ENCODE measurements around the gene RIN1. TPM values are rescaled to one million over a fixed set of nuclear protein-coding genes. Genes with fewer than 3 reads are reported as not detected.
A peak's percentile ranks its signal among the peaks of the same experiment; 100 is the strongest.

Gene RIN1
- total and polyA plus RNA-seq, 9 of the 15 experiments (the other 6 are each of a cell fraction or from before 2014, with no cell fraction given), result 0.01 to 1.2 (median 0.45) TPM; not detected in 1

DNA sequence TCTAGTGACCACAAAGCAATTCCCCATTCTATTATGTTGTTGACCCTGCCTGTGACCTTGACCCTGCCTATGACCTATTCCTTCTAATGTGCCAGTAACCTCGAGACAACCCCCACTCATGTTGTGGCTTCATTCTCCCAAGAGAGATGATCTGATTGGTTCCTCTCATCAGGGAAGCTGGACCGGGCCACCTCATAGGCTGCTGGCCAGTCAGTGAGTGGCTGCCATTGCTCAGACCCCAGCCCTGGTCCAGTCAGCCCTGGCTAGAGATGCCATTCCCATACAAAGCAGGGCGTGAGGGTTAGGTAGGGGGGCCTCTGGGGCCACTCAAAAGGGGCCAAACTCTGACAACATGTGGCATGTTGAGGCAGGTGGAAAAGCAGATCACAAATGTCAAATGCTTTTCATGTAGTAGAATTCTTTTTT is 23.4 kb upstream of the RIN1 start (continued):
- no peak for TF ChIP-seq ZBTB40 (IDR thresholded peaks at IDR 0.05)
- TF ChIP-seq ZBTB40 (CRISPR knock-in tag; IDR thresholded peaks at IDR 0.05), result no peak
- 0 out of 2 replicates have a peak, but pooled peaks have one; percentile 18 for TF ChIP-seq DPF2 (IDR thresholded peaks at IDR 0.05)
- TF ChIP-seq NFATC3 (IDR thresholded peaks at IDR 0.05), result no peak
- peak; percentile 49 for TF ChIP-seq PRDM10 (IDR thresholded peaks at IDR 0.05; ENCODE audit: partially characterized antibody)
- TF ChIP-seq, protein P1, sequence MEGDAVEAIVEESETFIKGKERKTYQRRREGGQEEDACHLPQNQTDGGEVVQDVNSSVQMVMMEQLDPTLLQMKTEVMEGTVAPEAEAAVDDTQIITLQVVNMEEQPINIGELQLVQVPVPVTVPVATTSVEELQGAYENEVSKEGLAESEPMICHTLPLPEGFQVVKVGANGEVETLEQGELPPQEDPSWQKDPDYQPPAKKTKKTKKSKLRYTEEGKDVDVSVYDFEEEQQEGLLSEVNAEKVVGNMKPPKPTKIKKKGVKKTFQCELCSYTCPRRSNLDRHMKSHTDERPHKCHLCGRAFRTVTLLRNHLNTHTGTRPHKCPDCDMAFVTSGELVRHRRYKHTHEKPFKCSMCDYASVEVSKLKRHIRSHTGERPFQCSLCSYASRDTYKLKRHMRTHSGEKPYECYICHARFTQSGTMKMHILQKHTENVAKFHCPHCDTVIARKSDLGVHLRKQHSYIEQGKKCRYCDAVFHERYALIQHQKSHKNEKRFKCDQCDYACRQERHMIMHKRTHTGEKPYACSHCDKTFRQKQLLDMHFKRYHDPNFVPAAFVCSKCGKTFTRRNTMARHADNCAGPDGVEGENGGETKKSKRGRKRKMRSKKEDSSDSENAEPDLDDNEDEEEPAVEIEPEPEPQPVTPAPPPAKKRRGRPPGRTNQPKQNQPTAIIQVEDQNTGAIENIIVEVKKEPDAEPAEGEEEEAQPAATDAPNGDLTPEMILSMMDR (IDR thresholded peaks at IDR 0.05 in 2 of 3, conservative IDR thresholded peaks at IDR 0.05 in 1 of 3; ENCODE audit: insufficient read depth in 2 of 3, low read depth in 1 of 3, low read length in 3 of 3), result no peak
- no peak for TF ChIP-seq KLF6 (CRISPR knock-in tag; IDR thresholded peaks at IDR 0.05; ENCODE audit: borderline replicate concordance)
- TF ChIP-seq SNAPC5 (CRISPR knock-in tag; IDR thresholded peaks at IDR 0.05), result no peak
- TF ChIP-seq POLR2A (conservative IDR thresholded peaks at IDR 0.05), result peak; percentile 57
- TF ChIP-seq ZNF384 (IDR thresholded peaks at IDR 0.05; ENCODE audit: low read depth, low read length), result no peak
- TF ChIP-seq MYNN (IDR thresholded peaks at IDR 0.05), result peak; percentile 49; the same call in 1 of the 2 replicates
- no peak for TF ChIP-seq MYNN (CRISPR knock-in tag; IDR thresholded peaks at IDR 0.05)
- TF ChIP-seq POLR2AphosphoS2 (IDR thresholded peaks at IDR 0.05; ENCODE audit: low read length), result peak; percentile 83
- no peak for TF ChIP-seq ZNF197 (CRISPR knock-in tag; IDR thresholded peaks at IDR 0.05; ENCODE audit: low read depth)
- TF ChIP-seq SRSF9 (IDR thresholded peaks at IDR 0.05; ENCODE audit: borderline replicate concordance, low read depth, low read length), result no peak
- no peak for TF ChIP-seq E2F3 (CRISPR knock-in tag; IDR thresholded peaks at IDR 0.05)

Measured in K562 (cell line).